ENCODE measurements around the gene HMGCR.
"Not testable (repeated sequence)": the region's sequence is repeated elsewhere in the genome, so short reads cannot be mapped to it uniquely, and the experiment has no call there.

Gene HMGCR

DNA sequence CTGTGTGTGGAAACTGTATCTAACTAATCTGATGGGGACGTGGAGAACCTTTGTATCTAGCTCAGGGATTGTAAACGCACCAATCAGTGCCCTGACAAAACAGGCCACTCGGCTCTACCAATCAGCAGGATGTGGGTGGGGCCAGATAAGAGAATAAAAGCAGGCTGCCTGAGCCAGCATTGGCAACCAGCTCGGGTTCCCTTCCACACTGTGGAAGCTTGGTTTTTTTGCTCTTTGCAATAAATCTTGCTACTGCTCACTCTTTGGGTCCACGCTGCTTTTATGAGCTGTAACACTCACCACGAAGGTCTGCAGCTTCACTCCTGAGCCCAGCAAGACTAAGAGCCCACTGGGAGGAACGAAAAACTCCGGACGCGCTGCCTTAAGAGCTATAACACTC is 2.6 kb upstream of the HMGCR start:
- not testable (repeated sequence) for H3K27ac Mint-ChIP-seq; H3K36me3 Mint-ChIP-seq; DNase-seq (ENCODE audit: low spot score in 2 of 2); H3K4me3 Mint-ChIP-seq; H3K9me3 Mint-ChIP-seq; ATAC-seq
- peaks cover 18% of the 10 kb centered on the region for H3K4me1 Mint-ChIP-seq

DNA sequence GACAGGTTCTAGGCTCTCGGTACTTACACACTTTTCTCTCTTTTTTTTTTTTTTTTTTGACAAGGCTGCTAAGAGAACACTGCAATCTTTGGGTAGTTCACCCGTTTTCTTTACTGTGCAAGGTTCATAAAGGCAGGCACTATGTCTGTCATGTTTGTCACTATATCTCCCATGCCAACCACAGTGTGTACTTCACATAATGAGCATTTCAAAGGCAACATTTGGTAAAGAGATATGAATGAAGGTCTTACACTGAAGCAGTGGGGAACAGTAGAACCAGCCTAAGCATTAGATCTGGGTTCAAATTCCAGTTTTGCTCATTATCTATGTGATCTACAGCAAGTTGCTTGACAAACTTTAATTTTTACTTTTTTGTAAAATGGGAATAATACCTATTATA is 1.5 kb upstream of the HMGCR start:
- DNase-seq (ENCODE audit: low spot score in 2 of 2) (no peak), ATAC-seq (no peak)
- peaks cover 24% of the 10 kb centered on the region for H3K4me1 Mint-ChIP-seq
- H3K36me3 Mint-ChIP-seq = peaks cover 16% of the 10 kb centered on the region
- H3K4me3 Mint-ChIP-seq = no peak overlapping the region
- H3K9me3 Mint-ChIP-seq = no peaks in the 10 kb centered on the region
- H3K27ac Mint-ChIP-seq = no peak overlapping the region

DNA sequence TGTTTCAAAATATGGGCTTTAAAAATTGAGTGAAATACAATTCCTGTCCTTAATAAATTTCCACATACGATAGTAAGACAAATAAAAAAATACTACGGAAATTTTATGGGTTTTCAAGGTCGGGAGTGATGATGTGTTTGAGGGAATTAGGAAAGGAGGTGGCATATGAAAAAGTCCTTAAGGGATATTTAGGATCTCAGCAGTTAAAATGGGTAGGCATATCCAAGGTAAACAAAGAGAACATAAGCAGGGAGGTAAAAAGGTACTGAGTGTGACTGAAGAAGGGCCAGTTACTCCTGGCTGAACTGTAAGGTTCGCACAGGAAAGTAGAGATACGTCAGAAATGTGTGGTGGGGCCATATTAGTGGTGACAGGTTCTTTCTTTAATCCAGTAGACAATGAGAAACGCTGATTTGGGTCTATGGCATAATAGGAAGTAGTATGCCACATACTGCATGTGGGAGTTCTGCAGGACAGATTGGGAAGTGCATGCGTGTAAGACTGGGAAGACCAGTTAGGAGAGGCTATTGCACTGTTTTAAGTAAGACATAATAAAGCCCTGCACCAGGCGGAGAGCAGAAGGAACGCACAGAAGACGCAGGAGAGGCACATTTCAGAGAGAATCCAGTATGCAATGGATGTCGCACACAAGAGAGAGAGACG is 937 bp upstream of the HMGCR start:
- peaks cover 29% of the 10 kb centered on the region for H3K4me1 Mint-ChIP-seq
- peaks cover 22% of the 10 kb centered on the region for H3K36me3 Mint-ChIP-seq
- H3K4me3 Mint-ChIP-seq = no peak overlapping the region
- no peaks in the 10 kb centered on the region for H3K9me3 Mint-ChIP-seq
- ATAC-seq = no peak
- H3K27ac Mint-ChIP-seq = no peak overlapping the region
- no peak for DNase-seq (ENCODE audit: low spot score in 2 of 2)

- Mint-ChIP-seq H3K36me3 (peaks cover 34% of the 10 kb centered on the region), H3K4me3 (no peak overlapping the region), H3K4me1 (peaks cover 34% of the 10 kb centered on the region), H3K9me3 (no peaks in the 10 kb centered on the region), H3K27ac (no peak overlapping the region)
- DNase-seq (ENCODE audit: low spot score in 2 of 2) (peak in 1 of 2 donors; percentile 78), ATAC-seq (peak; percentile 17)
These were observed 474 bp downstream of the HMGCR start for GRCh38 chr5:75337366-75338021.

- H3K4me1 Mint-ChIP-seq = peaks cover 34% of the 10 kb centered on the region
- no peak for ATAC-seq
These were observed 1.4 kb downstream of the HMGCR start for GRCh38 chr5:75338408-75338807.

DNA sequence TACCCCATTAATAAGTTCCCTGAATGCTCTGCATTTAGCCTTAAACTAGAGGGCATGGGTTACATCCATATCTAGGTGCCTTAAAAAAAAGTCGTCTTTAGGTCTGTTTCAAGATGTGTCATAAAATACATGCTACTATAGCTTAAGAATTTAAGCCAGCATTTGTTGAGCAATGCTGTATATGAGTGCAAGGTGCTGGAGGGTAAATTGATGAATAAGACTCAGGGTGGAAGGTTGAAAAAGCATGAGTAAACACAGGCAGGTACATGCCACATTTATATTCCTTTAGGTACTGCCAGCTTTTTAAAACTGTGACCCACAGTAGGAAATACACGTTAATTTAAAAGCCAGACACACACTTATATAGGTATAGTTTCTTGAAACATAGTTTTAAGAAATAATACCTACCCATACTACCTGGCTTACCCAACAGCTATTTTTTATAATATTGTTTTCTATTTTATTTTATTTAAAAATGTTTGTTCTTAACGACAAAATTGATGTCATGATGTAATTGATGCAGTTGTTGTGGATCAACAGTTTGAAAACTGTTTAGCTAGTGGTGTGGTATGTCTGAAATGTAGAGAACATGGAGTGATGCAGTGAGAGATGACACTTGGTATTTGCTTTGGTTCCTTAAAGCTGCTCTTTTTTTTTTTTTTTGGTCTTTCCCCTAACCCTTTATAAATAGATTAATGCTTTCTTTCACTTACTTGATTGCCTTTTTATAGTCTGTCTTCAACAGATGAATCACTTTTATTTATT is 3.9 kb downstream of the HMGCR start:
- peaks cover 34% of the 10 kb centered on the region for H3K4me1 Mint-ChIP-seq
- no peaks in the 10 kb centered on the region for H3K9me3 Mint-ChIP-seq
- no peak for ATAC-seq
- DNase-seq (ENCODE audit: low spot score in 2 of 2) = no peak
- no peak overlapping the region for H3K4me3 Mint-ChIP-seq
- peaks cover 68% of the 10 kb centered on the region for H3K36me3 Mint-ChIP-seq
- H3K27ac Mint-ChIP-seq = no peak overlapping the region

More at GRCh38 chr5:75338408-75338807, 1.4 kb downstream of the HMGCR start:
- H3K9me3 Mint-ChIP-seq = no peaks in the 10 kb centered on the region
- peaks cover 44% of the 10 kb centered on the region for H3K36me3 Mint-ChIP-seq
- DNase-seq (ENCODE audit: low spot score in 2 of 2) = no peak
- H3K4me3 Mint-ChIP-seq = no peak overlapping the region
- H3K27ac Mint-ChIP-seq = no peak overlapping the region

- ATAC-seq (no peak), DNase-seq (ENCODE audit: low spot score in 2 of 2) (no peak)
- Mint-ChIP-seq H3K27ac (no peak overlapping the region), H3K9me3 (no peaks in the 10 kb centered on the region), H3K36me3 (peaks cover 79% of the 10 kb centered on the region), H3K4me1 (peaks cover 34% of the 10 kb centered on the region), H3K4me3 (no peak overlapping the region)
These were observed 4.9 kb downstream of the HMGCR start for GRCh38 chr5:75341934-75342333.

GRCh38 chr5:75342836-75343235 is 5.8 kb downstream of the HMGCR start:
- no peak for ATAC-seq

GRCh38 chr5:75348241-75348640 is 11.2 kb downstream of the HMGCR start:
- no peak overlapping the region for H3K4me3 Mint-ChIP-seq
- ATAC-seq = no peak
- H3K9me3 Mint-ChIP-seq = no peaks in the 10 kb centered on the region
- H3K4me1 Mint-ChIP-seq = peaks cover 14% of the 10 kb centered on the region
- peaks cover 100% of the 10 kb centered on the region for H3K36me3 Mint-ChIP-seq
- H3K27ac Mint-ChIP-seq = no peak overlapping the region
- no peak for DNase-seq (ENCODE audit: low spot score in 2 of 2)

More at GRCh38 chr5:75342836-75343235, 5.8 kb downstream of the HMGCR start:
- Mint-ChIP-seq H3K9me3 (no peaks in the 10 kb centered on the region), H3K27ac (no peak overlapping the region), H3K4me1 (peaks cover 28% of the 10 kb centered on the region), H3K4me3 (no peak overlapping the region), H3K36me3 (peaks cover 88% of the 10 kb centered on the region)
- no peak for DNase-seq (ENCODE audit: low spot score in 2 of 2)

- Mint-ChIP-seq H3K4me1 (peaks cover 14% of the 10 kb centered on the region), H3K36me3 (peaks cover 100% of the 10 kb centered on the region), H3K9me3 (no peaks in the 10 kb centered on the region), H3K4me3 (no peak overlapping the region), H3K27ac (no peak overlapping the region)
- DNase-seq (ENCODE audit: low spot score in 2 of 2) (no peak), ATAC-seq (no peak)
These were observed 12.6 kb downstream of the HMGCR start for GRCh38 chr5:75349663-75350062.

GRCh38 chr5:75351139-75351926 is 14.3 kb downstream of the HMGCR start:
- Mint-ChIP-seq H3K4me3 (no peak overlapping the region), H3K27ac (peak overlapping the region; percentile 7), H3K4me1 (peaks cover 14% of the 10 kb centered on the region), H3K36me3 (peaks cover 100% of the 10 kb centered on the region), H3K9me3 (no peaks in the 10 kb centered on the region)
- peak; percentile 96 for ATAC-seq
- DNase-seq (ENCODE audit: low spot score in 2 of 2) = no peak

DNA sequence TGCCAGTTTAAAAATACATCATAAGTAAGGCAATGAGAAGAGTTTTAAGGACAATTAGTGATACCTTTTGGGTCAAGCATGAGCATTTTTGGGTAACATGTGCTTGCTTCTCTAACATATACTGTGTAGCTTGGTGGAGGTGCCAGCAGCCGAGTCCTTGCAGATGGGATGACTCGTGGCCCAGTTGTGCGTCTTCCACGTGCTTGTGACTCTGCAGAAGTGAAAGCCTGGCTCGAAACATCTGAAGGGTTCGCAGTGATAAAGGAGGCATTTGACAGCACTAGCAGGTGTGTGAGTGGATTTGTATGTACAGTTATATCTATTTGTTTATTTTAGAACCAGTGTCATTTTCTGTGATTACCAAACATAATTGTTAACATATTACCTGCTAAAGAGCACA is 18.2 kb downstream of the HMGCR start:
- H3K4me1 Mint-ChIP-seq = peaks cover 18% of the 10 kb centered on the region
- ATAC-seq (no peak), DNase-seq (ENCODE audit: low spot score in 2 of 2) (no peak)
- H3K36me3 Mint-ChIP-seq = peaks cover 100% of the 10 kb centered on the region
- no peak overlapping the region for H3K27ac Mint-ChIP-seq
- H3K4me3 Mint-ChIP-seq = no peak overlapping the region
- no peaks in the 10 kb centered on the region for H3K9me3 Mint-ChIP-seq

DNA sequence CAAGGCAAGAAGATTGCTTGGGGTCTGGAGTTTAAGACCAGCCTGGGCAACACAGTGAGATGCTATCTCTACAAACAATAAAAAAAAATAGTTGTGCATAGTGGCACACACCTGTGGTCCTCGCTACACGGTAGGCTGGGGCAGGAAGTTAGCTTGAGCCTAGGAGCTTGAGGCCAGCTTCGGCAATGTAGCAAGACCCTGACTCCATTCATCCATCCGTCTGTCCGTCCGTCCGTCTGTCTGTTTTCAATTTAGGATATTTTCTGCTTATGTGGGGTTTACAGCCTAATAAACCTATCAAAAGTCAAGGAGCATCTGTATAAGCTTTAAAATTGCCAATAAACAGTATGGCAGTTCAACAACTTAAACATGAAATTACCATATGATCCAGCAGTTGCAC is 19.7 kb downstream of the HMGCR start:
- ATAC-seq (no peak), DNase-seq (ENCODE audit: low spot score in 2 of 2) (no peak)
- peaks cover 7% of the 10 kb centered on the region for H3K4me1 Mint-ChIP-seq
- no peak overlapping the region for H3K4me3 Mint-ChIP-seq
- H3K36me3 Mint-ChIP-seq = peaks cover 100% of the 10 kb centered on the region
- H3K9me3 Mint-ChIP-seq = no peaks in the 10 kb centered on the region
- H3K27ac Mint-ChIP-seq = no peak overlapping the region

- ATAC-seq = no peak
- DNase-seq (ENCODE audit: low spot score in 2 of 2) = no peak
- Mint-ChIP-seq H3K36me3 (peaks cover 98% of the 10 kb centered on the region), H3K27ac (no peak overlapping the region), H3K9me3 (no peaks in the 10 kb centered on the region), H3K4me1 (peaks cover 7% of the 10 kb centered on the region), H3K4me3 (no peak overlapping the region)
These were observed 21.1 kb downstream of the HMGCR start for GRCh38 chr5:75358117-75358516.

DNA sequence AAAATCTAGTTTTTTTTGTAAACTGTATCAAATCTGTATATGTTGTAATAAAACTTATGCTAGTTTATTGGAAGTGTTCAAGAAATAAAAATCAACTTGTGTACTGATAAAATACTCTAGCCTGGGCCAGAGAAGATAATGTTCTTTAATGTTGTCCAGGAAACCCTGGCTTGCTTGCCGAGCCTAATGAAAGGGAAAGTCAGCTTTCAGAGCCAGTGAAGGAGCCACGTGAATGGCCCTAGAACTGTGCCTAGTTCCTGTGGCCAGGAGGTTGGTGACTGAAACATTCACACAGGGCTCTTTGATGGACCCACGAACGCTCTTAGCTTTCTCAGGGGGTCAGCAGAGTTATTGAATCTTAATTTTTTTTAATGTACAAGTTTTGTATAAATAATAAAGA is 24.3 kb downstream of the HMGCR start:
- no peak overlapping the region for H3K27ac Mint-ChIP-seq
- no peaks in the 10 kb centered on the region for H3K9me3 Mint-ChIP-seq
- H3K4me1 Mint-ChIP-seq = peaks cover 7% of the 10 kb centered on the region
- H3K4me3 Mint-ChIP-seq = no peak overlapping the region
- DNase-seq (ENCODE audit: low spot score in 2 of 2) = no peak
- H3K36me3 Mint-ChIP-seq = peaks cover 83% of the 10 kb centered on the region
- ATAC-seq = no peak
